Caco-2 (cell line): ENCODE results near the gene NPL. TPM values are rescaled to one million over a fixed set of nuclear protein-coding genes. Genes with fewer than 3 reads are reported as not detected.

Experiments
- Bru-seq: library from RNA; stranded (reverse); fragments of 400-500 nt; gene quantifications from one replicate; lab custom pipeline; 2021; lab: Mats Ljungman, UMichigan
- BruChase-seq, 2 experiments: library from RNA; stranded (reverse); fragments of 400-500 nt; gene quantifications; one replicate each; lab custom pipeline; 2021; lab: Mats Ljungman, UMichigan
- BruUV-seq: library from RNA; stranded (reverse); fragments of 400-500 nt; replicated peaks from 2 replicates; lab custom pipeline; 2021; lab: Mats Ljungman, UMichigan
- CTCF ChIA-PET: fragments of 300-600 bp; sonication (Branson Sonifier 250); formaldehyde crosslinking; loops from one replicate; lab custom pipeline; 2022; ENCODE audit warnings: antibody characterized with exemption; lab: Charles Lee
- POLR2A ChIA-PET: fragments of 300-600 bp; sonication (Branson Sonifier 250); formaldehyde crosslinking; loops from one replicate; lab custom pipeline; 2022; ENCODE audit warnings: antibody characterized with exemption; lab: Charles Lee
- DNase-seq, 2 experiments: peaks; one replicate each; pipeline versions ENCODE4 v3.0.0 to v3.0.0-alpha.2; 2020 to 2022
- H3K27me3 ChIP-seq: replicated peaks from 2 replicates; pipeline ENCODE4 v1.6.0; 2011; ENCODE audit warnings: low read length; ENCODE audit not compliant: control insufficient read depth, insufficient read depth
- H3K36me3 ChIP-seq: 2 replicates; pipeline ENCODE4 v1.5.1; 2011; ENCODE audit warnings: low read length; ENCODE audit not compliant: control insufficient read depth, insufficient read depth
- H3K4me1 ChIP-seq: fragments of 250-450 bp; sonication (Bioruptor Pico); 2 replicates; pipeline ENCODE4 v1.5.1; 2020; ENCODE audit warnings: mild to moderate bottlenecking
- H3K4me3 ChIP-seq: 2 replicates; pipeline ENCODE4 v1.5.1; 2011; ENCODE audit warnings: low read depth, mild to moderate bottlenecking, control low read depth, low read length
- H3K9me3 ChIP-seq: fragments of 250-450 bp; sonication (Bioruptor Pico); 2 replicates; pipeline ENCODE4 v1.5.1; 2020; ENCODE audit warnings: mild to moderate bottlenecking, moderate library complexity
- H3K27ac Mint-ChIP-seq: one replicate; pipeline ENCODE4 v1.8.0; 2022; ENCODE audit warnings: mixed read lengths; ENCODE audit not compliant: unreplicated experiment
- H3K27me3 Mint-ChIP-seq: one replicate; pipeline ENCODE4 v1.8.0; 2022; ENCODE audit warnings: mixed read lengths; ENCODE audit not compliant: insufficient read depth, unreplicated experiment
- H3K36me3 Mint-ChIP-seq: one replicate; pipeline ENCODE4 v1.8.0; 2022; ENCODE audit warnings: mild to moderate bottlenecking, mixed read lengths; ENCODE audit not compliant: insufficient read depth, unreplicated experiment
- H3K4me1 Mint-ChIP-seq: one replicate; pipeline ENCODE4 v1.8.0; 2022; ENCODE audit warnings: low read depth, mixed read lengths; ENCODE audit not compliant: unreplicated experiment
- H3K4me3 Mint-ChIP-seq: one replicate; pipeline ENCODE4 v1.8.0; 2022; ENCODE audit warnings: mild to moderate bottlenecking, moderate library complexity, mixed read lengths; ENCODE audit not compliant: unreplicated experiment
- H3K9me3 Mint-ChIP-seq: one replicate; pipeline ENCODE4 v1.8.0; 2022; ENCODE audit warnings: mixed read lengths; ENCODE audit not compliant: unreplicated experiment
- intact Hi-C: fragments of 100-400 bp; cut with micrococcal nuclease; formaldehyde crosslinking; loops from one replicate; pipeline ENCODE4 v1.10.0; 2022; ENCODE audit not compliant: unreplicated experiment
- long read RNA-seq: library from polyadenylated mRNA; stranded (forward); transcript quantifications from one replicate; pipeline ENCODE4 v2.0.0, GENCODE V29; 2022
- total RNA-seq: library from RNA; stranded (reverse); gene quantifications from 2 replicates; pipeline ENCODE4 v1.2.3, GENCODE V29; 2022
- TF ChIP-seq, protein P1 (sequence below), 2 experiments: fragments of 200-600 bp in 1 of 2; IDR thresholded peaks; 1 replicate in 1 of 2; 2 replicates in 1 of 2; pipeline versions ENCODE4 v1.5.1 to v1.8.0; 2011 to 2022; ENCODE audit warnings: antibody characterized with exemption in 1 of 2, control low read depth in 1 of 2, inconsistent platforms in 1 of 2, low read depth in 1 of 2, low read length in 1 of 2, mild to moderate bottlenecking in 1 of 2, moderate library complexity in 1 of 2; ENCODE audit not compliant: insufficient read depth in 1 of 2, severe bottlenecking in 1 of 2, unreplicated experiment in 1 of 2

The NPL gene
- total RNA-seq (3.5 and 4.8 TPM in 2 replicates), Bru-seq, nascent RNA (percentile 46 among the genes with signal in this experiment), BruChase-seq, experiment 1, labeled RNA remaining after a 2-hour chase (percentile 48 among the genes with signal in this experiment), BruChase-seq, experiment 2, labeled RNA remaining after a 6-hour chase (percentile 44 among the genes with signal in this experiment)
- long read RNA-seq, partial matches to known transcripts: 2 of 21 reads
- long read RNA-seq, other reads (novel, unspliced or antisense): 19 of 21 reads

GRCh38 chr1:182789138-182790076 is at the start of gene NPL:
Gene NPL (plus strand): TSS chr1:182789773. CDS start chr1:182794372, 4,599 bp downstream.
- POLR2A ChIA-PET: no interaction called here
- TF ChIP-seq, protein P1, sequence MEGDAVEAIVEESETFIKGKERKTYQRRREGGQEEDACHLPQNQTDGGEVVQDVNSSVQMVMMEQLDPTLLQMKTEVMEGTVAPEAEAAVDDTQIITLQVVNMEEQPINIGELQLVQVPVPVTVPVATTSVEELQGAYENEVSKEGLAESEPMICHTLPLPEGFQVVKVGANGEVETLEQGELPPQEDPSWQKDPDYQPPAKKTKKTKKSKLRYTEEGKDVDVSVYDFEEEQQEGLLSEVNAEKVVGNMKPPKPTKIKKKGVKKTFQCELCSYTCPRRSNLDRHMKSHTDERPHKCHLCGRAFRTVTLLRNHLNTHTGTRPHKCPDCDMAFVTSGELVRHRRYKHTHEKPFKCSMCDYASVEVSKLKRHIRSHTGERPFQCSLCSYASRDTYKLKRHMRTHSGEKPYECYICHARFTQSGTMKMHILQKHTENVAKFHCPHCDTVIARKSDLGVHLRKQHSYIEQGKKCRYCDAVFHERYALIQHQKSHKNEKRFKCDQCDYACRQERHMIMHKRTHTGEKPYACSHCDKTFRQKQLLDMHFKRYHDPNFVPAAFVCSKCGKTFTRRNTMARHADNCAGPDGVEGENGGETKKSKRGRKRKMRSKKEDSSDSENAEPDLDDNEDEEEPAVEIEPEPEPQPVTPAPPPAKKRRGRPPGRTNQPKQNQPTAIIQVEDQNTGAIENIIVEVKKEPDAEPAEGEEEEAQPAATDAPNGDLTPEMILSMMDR (IDR thresholded peaks at IDR 0.05; ENCODE audit: insufficient read depth in 1 of 2, low read depth in 1 of 2, low read length in 1 of 2, severe bottlenecking in 1 of 2, unreplicated experiment in 1 of 2): no peak
- no TSS peak for BruUV-seq
- H3K4me1 Mint-ChIP-seq: peaks cover 6% of the 10 kb centered on the region
- CTCF ChIA-PET: interaction anchor here (8.6 kb wide), 1 partner anchor 192 kb away, joined by 265 read pairs; no protein-coding TSS in a partner anchor
- H3K36me3 ChIP-seq: no peaks in the 10 kb centered on the region
- intact Hi-C loops: loop anchor here (2.0 kb wide), 1 partner anchor 49 kb away; the partner anchor contains the start of gene DHX9
- DNase-seq: peak; percentile 72 to 89
- H3K4me3 ChIP-seq: peak within 1 kb of the TSS; percentile 76
- H3K4me1 ChIP-seq: peaks cover 9% of the 10 kb centered on the region; the same call in 1 of the 2 replicates
- H3K36me3 Mint-ChIP-seq: peaks cover 10% of the 10 kb centered on the region
- H3K9me3 Mint-ChIP-seq: no peaks in the 10 kb centered on the region
- H3K4me3 Mint-ChIP-seq: peak within 1 kb of the TSS; percentile 97
- H3K27me3 ChIP-seq: no peaks in the 10 kb centered on the region; the same call in 1 of the 2 replicates
- no peaks in the 10 kb centered on the region for H3K9me3 ChIP-seq
- H3K27me3 Mint-ChIP-seq: peaks cover 7% of the 10 kb centered on the region
- H3K27ac Mint-ChIP-seq: peak within 1 kb of the TSS; percentile 63

GRCh38 chr1:182740120-182740519 is 49.5 kb upstream of the NPL start:
- H3K4me1 Mint-ChIP-seq: no peaks in the 10 kb centered on the region
- H3K36me3 Mint-ChIP-seq: no peaks in the 10 kb centered on the region
- no peak overlapping the region for H3K4me3 Mint-ChIP-seq
- POLR2A ChIA-PET: no interaction called here
- no peaks in the 10 kb centered on the region for H3K9me3 ChIP-seq
- H3K4me1 ChIP-seq: no peaks in the 10 kb centered on the region
- H3K36me3 ChIP-seq: no peaks in the 10 kb centered on the region
- peaks cover 10% of the 10 kb centered on the region for H3K9me3 Mint-ChIP-seq
- no TSS peak for BruUV-seq
- H3K27ac Mint-ChIP-seq: no peak overlapping the region
- no peaks in the 10 kb centered on the region for H3K27me3 ChIP-seq
- intact Hi-C loops: no loop called here
- H3K4me3 ChIP-seq: no peak overlapping the region
- CTCF ChIA-PET: no interaction called here
- DNase-seq: no peak
- TF ChIP-seq, protein P1 (IDR thresholded peaks at IDR 0.05; ENCODE audit: insufficient read depth in 1 of 2, low read depth in 1 of 2, low read length in 1 of 2, severe bottlenecking in 1 of 2, unreplicated experiment in 1 of 2): no peak
- peaks cover 3% of the 10 kb centered on the region for H3K27me3 Mint-ChIP-seq

GRCh38 chr1:182742780-182743179 is 46.8 kb upstream of the NPL start:
- TF ChIP-seq, protein P1 (IDR thresholded peaks at IDR 0.05; ENCODE audit: insufficient read depth in 1 of 2, low read depth in 1 of 2, low read length in 1 of 2, severe bottlenecking in 1 of 2, unreplicated experiment in 1 of 2): no peak
- Mint-ChIP-seq H3K27me3 (peaks cover 15% of the 10 kb centered on the region), H3K27ac (no peak overlapping the region), H3K4me1 (no peaks in the 10 kb centered on the region), H3K4me3 (no peak overlapping the region), H3K9me3 (peaks cover 10% of the 10 kb centered on the region), H3K36me3 (no peaks in the 10 kb centered on the region)
- ChIA-PET CTCF (no interaction called here), POLR2A (no interaction called here)
- no peak overlapping the region for H3K4me3 ChIP-seq
- intact Hi-C loops: no loop called here
- no TSS peak for BruUV-seq
- no peaks in the 10 kb centered on the region for H3K36me3 ChIP-seq
- H3K27me3 ChIP-seq: no peaks in the 10 kb centered on the region
- no peaks in the 10 kb centered on the region for H3K4me1 ChIP-seq
- no peaks in the 10 kb centered on the region for H3K9me3 ChIP-seq
- DNase-seq: no peak
